Head of caudate nucleus (tissue), 42 donors: ENCODE measurements around the gene ATG101.

Source experiments
- DNase-seq, 42 donors: peaks; one replicate each; pipeline versions ENCODE4 v3.0.0 to v3.0.0-alpha.2; 2020 to 2021; ENCODE audit warnings: mixed read lengths in 7 of 42
- intact Hi-C: fragments of 100-400 bp; cut with DNase I; formaldehyde crosslinking; loops from one replicate; pipeline ENCODE4 v1.15.0; 2022

Gene ATG101

DNA sequence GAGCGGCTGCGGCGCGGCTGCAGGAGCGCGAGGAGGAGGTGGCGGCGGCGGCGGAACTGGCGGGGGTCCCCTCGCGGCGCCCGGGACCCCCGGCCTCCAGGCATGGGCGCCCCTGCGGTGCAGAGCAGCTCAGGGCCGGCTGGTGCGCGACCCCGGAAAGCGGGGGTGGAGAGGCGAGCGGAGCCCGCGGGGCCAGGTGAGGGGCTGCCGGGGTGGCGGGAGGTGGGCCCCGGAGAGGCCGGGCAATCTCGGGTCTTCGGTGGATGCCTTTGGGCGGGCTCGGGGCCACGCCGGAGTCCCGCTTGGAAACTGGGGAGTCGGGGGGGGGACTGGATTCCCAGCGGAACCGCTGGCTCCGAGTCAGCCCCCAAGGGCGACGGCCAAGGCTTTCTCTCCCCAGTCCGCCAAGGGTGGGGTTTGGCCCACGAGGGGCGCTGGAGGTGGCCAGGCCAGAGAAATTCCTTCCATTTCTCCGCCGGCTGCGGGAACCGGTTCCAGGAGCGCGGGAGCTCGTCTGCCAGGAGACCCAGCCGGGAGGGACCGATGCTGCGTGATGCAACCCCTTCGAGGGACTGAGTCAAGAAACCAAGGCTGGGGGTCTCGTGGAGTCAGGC is 32.4 kb upstream of the ATG101 start:
- peak in 1 of 42 donors; percentile 30 for DNase-seq
- intact Hi-C loops: loop anchor here (10.0 kb wide), 1 partner anchor 967 kb away; the partner anchor contains the start of gene EIF4B

- intact Hi-C loops: loop anchor here (10.0 kb wide), 1 partner anchor 966 kb away; the partner anchor contains the start of gene EIF4B
- DNase-seq: no peak
Observed at GRCh38 chr12:52038447-52038846, 31.3 kb upstream of the ATG101 start.

DNA sequence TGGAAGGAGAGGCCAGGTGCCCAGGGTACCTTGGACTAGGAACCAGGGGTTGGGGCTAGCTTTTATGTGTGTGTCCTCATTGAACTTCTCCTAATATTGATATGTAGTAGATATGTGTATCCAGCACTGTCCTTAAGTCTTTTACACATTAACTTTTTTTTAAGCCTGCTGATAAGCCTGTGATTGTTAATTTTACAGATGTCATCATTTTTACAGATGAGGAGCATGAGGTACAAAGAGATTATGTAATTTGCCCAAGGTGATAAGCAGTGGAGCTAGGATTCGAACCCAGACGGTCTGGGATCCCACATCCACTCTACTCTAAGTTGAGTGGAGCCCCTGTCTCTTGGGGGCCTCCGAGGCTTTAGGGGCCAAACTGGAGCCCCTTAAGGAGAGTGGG is 28.7 kb upstream of the ATG101 start:
- intact Hi-C loops: no loop called here
- DNase-seq: no peak

GRCh38 chr12:52041695-52042123 is 28.1 kb upstream of the ATG101 start:
- intact Hi-C loops: no loop called here
- no peak for DNase-seq

- intact Hi-C loops: no loop called here
- DNase-seq: no peak
Observed at GRCh38 chr12:52042706-52043385, 26.9 kb upstream of the ATG101 start.

DNA sequence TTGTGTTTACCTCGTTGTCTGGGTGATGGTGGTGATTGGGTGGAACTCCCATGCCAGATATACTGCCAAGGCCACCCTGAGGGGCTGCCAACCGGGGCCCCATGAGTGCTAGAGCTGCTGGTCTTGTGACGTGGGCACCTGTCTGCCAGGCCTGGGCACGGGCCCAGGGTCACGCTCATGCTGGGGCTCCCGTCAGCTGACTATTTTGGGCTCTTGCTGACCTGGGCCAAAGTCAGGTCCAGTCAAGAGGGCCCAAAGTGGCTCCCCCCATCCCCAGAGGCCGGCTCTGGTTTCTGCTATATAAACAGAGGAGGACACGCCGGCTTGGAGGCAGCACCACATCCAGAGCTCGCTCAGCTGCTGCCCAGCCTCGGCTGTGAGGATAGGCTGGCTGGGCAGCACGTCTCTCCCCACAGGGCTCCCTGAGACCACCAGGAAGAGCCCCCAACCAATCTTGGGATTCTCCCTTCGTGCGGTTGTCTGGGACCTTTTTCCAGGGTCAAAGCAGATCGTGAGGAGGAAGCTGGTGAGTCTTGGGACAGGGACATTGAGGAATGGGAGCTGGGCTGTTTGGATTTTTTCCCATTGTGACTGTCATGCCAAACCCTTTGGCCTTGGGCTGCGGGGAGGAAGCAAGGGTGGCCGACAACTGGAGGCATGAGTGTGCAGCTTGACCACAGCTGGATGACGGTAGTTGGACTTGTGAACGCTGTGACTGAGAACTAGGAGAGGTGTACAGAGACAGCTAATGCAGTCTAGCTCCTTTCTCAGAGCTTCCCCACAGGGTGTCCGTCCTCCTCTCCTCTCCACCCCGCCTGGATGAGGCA is 26.2 kb upstream of the ATG101 start:
- intact Hi-C loops: no loop called here
- no peak for DNase-seq

DNA sequence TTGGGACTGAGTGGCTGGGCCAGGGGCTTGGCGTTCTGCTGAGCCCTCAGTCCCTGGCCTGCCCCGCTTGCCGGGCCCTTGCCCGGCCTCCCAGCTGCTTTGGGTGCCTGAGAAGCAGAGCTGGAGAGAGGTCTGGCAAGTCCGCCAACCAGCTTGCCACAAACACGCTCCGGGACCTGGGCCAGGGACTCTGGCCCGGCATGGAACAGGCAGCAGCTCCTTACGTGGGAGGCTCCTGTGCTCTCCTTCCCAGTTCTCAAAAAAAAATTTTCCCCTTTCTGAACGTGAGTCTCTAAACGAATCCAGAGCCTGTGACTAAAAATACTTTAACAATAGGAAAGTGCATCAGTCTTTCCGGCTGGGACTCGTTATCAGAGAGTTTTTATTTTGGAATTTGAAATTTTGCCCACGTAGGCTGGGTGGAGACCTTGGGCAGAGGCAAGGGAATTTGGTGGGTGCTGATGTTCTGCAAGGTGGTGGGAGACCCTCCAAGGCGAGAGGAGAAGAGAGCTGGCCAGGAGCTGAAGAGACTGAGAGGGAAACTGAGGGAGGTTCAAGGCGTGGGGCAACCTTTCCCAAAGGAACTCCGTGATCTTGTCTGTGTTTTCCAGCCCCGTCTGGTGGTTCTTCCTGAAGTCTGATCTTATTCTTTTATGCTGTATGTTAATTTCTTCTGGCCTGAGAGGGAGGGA is 25.3 kb upstream of the ATG101 start:
- intact Hi-C loops: no loop called here
- peak in 28 of 42 donors; percentile 50 to 82 (median 69) for DNase-seq

- DNase-seq: peak in 3 of 42 donors; percentile 28 to 52 (median 38)
- intact Hi-C loops: no loop called here
Observed at GRCh38 chr12:52045794-52046199, 24.0 kb upstream of the ATG101 start.

GRCh38 chr12:52046859-52047258 is 22.9 kb upstream of the ATG101 start:
- intact Hi-C loops: no loop called here

GRCh38 chr12:52049286-52049685 is 20.5 kb upstream of the ATG101 start:
- intact Hi-C loops: no loop called here
- no peak for DNase-seq

More at GRCh38 chr12:52046859-52047258, 22.9 kb upstream of the ATG101 start:
- no peak for DNase-seq

DNA sequence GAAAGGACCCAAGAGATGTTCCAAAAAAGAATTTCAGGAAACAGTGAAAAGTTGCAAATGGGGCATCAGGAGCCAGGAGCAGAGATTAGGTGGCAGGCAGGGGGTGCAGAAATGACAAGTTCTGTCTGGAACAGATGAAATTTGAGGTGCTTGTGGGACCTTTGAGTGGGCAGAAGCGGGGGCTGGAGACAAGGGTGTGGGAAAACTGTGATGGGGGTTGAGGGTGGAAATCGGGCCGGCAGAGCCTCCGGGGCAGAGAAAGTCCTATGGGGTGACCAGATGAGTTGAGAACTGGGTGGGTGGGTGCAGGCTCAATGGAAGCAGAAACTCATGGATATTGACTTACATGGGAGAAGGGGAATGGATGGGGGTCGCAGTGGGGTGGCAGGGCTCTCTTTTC is 20.1 kb upstream of the ATG101 start:
- intact Hi-C loops: no loop called here
- no peak for DNase-seq

- peak in 1 of 42 donors; percentile 42 for DNase-seq
- intact Hi-C loops: no loop called here
Observed at GRCh38 chr12:52050116-52050757, 19.5 kb upstream of the ATG101 start.

DNA sequence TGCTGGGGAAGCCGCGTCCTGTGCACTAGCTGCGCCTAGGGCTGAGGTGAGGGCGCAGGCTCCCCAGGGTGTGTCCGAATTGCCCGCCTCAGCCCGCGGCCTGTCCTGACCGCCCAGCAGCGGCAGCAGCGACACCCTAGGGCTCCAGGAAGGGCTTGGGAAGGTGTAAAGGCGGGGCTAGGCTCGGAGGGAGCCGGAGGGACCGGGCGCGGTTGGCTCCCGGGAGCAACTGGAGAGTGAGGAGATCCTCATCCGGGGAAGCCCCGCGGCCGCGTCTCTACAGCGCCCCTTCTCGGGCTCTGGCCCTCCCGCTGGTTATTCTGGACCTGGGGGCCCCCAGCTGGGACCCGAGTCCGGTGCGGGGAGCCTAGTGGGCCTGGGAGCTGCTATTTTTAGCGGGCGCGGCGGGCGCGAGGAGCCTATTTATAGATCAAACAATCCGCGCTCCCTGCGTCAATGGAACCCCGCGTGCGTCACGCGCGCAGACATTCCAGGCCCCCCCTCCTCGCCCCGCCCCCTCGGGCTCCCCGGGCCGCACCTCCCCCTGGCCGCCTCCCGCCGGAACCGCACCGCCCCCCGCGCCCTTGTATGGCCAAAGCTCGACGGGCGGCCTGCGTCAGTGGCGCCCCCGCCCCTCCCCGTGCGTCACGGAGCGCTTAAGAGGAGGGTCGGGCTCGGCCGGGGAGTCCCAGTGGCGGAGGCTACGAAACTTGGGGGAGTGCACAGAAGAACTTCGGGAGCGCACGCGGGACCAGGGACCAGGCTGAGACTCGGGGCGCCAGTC is 18.8 kb upstream of the ATG101 start, which contains the start of gene NR4A1:
Gene NR4A1, plus strand, starts transcription at position 685 of the 784 bp plus-strand sequence. CDS start 2,887 bp downstream, outside the sequence.
- intact Hi-C loops: no loop called here
- DNase-seq: peak; percentile 92 to 99 (median 98)

DNA sequence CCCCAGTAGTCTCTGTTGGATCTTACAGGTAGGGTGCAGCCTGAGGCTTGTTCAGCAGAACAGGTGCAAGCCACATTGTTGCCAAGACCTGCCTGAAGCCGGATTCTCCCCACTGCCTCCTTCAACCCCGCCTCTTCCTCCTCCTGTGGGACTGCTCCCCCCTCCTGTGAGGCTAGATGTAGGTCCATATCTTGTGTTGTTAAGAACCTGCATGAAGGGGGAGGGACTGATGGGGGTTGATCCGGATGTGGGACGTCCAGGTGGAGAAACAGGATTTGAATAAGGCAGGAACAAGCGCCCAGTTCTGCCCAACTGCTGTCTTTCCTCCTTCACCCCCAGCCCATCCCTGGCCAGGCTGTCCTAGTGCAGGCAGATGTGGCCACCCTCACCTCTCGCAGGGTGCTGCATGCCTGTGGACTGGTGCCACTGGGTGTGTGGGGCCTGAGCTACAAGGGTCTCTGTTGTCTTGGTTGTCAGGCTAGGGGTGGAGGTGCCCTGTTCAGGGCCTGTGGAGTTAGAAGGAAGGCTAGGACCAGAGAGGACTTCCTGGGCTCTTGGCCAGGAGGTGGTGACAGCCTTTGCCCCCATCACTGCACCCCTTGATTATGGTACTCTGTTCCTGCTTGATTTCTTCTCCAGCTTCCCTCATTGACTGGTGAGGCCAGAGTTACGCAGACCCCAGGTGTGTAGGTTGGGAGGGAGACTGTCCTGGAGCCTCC is 17.2 kb upstream of the ATG101 start:
- DNase-seq: peak in 1 of 42 donors; percentile 22
- intact Hi-C loops: no loop called here

DNA sequence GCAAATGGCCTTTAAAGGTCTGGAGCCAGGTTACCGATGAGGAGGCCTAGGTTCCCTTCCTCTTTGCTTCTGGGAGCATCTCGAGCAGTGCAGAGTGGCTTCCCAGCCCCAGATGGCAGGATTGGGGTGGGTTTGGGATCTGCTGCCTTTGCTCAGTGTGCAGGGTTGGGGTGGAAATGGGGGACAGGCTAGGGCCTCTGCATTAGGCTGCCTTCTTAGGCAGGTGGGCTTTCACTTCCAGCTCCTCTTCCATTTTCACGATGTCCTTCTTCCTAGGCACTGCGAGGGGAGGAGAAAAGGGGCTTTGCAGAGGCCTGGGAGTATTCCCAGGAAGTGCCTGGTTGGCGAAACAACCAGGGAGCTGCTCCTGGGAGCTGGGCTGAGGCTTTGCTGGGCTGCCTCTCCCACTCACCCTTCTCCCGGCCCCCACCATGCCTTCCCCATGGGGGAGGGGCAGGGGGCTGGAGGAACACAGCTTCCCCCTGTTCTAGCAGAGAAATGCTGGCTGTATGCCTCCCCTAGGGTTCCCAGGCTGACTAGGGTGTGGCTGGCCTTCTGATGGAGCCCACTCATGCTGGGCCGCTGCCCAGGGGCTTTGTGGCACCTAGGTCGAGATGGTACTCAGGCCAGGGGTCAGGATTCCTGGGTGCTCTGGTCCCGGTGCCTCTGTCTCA is 16.1 kb upstream of the ATG101 start:
- intact Hi-C loops: no loop called here
- peak in 1 of 42 donors; percentile 22 for DNase-seq

DNA sequence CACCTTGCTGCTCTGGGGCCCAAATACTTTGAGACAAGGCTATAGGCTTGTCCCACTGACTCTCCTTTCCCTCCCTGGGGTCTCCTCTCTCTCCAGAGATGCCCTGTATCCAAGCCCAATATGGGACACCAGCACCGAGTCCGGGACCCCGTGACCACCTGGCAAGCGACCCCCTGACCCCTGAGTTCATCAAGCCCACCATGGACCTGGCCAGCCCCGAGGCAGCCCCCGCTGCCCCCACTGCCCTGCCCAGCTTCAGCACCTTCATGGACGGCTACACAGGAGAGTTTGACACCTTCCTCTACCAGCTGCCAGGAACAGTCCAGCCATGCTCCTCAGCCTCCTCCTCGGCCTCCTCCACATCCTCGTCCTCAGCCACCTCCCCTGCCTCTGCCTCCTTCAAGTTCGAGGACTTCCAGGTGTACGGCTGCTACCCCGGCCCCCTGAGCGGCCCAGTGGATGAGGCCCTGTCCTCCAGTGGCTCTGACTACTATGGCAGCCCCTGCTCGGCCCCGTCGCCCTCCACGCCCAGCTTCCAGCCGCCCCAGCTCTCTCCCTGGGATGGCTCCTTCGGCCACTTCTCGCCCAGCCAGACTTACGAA is 15.4 kb upstream of the ATG101 start:
- DNase-seq: no peak
- intact Hi-C loops: no loop called here
